GM20431 (cell line): ENCODE data around the gene TECTB.

ENCODE experiments used
- in situ Hi-C: fragments of 300-500 bp; cut with MseI, MboI; formaldehyde crosslinking; loops from one replicate; pipeline ENCODE4 v1.15.0; 2020; ENCODE audit warnings: low sequenced_read_pairs; ENCODE audit not compliant: unreplicated experiment

Gene TECTB

DNA sequence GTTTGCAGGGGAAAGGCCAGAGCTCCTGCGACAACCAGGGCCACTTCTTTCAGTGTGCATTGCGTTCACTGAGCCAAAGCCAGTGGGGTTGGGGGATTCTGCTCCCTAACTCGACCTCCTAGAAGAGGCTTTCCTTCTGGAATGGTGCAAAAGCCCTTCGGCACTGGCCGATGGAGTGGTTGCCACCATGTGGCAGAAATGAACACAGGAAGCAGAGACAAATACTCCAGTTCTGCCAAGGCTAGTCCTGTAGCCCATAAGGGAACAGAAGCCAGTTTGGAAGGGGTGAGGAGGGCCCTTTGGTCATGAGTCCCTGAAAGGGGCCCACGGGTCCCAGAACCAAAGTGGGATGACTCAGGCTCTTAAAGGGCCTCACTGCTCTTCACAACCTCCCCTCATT, 61.1 kb downstream of the TECTB start:
- in situ Hi-C loops, result no loop called here

DNA sequence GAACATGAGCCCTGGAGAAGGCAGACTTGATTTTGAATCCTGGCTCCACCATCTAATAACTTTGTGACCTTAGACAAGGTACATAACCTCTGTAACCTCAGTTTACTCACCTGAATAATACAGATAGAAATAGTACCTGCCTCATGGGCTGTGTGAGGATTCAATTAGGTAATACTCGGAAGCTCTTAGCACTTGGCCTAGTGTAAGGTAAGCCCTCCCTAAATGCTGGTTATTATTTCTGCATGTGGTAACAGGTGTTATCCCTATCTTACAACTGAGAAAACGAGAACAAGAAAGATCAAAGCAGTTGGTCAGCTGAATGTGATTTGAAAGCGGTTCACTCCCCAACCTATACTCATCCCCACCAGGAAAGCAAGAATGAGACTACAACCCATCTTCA, 62.0 kb downstream of the TECTB start:
- in situ Hi-C loops, result no loop called here

DNA sequence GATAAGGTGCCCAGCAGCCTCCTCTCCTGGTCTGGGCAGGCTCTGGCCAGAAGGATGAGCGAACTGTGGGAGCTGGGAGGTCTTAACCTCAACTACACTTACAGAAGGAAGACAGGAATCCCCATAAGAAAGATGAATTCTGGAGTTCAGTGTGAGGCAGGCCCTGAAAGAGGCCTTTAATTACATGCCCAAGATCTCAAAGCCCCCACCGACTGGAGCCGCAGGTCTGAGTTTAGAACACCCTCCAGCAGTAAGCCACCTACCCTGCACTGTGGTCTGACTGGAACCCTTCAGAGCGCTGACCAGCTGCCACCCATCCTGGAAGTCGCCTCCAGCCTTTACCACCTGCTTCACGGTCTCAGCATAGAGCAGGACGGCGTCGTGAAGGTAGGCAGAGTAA, 62.5 kb downstream of the TECTB start:
- in situ Hi-C loops, result no loop called here

DNA sequence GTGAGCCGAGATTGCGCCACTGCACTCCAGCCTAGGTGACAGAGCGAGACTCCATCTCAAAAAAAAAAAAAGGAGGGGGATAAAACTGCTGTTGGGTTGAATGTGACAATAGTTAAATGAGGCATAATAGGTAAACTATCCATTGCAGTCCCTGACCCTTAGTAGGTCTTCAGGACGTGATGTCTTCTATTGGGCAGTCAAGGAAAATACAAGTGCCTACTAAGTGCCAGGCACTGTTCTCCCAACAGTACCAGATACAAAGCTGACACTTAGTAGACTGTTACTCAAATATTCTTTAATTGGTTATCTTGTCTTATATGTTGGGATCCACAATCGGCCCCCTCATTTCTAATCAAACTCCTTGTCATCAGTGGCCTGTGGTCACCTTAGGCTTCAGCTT, 63.6 kb downstream of the TECTB start:
- in situ Hi-C loops, result no loop called here

DNA sequence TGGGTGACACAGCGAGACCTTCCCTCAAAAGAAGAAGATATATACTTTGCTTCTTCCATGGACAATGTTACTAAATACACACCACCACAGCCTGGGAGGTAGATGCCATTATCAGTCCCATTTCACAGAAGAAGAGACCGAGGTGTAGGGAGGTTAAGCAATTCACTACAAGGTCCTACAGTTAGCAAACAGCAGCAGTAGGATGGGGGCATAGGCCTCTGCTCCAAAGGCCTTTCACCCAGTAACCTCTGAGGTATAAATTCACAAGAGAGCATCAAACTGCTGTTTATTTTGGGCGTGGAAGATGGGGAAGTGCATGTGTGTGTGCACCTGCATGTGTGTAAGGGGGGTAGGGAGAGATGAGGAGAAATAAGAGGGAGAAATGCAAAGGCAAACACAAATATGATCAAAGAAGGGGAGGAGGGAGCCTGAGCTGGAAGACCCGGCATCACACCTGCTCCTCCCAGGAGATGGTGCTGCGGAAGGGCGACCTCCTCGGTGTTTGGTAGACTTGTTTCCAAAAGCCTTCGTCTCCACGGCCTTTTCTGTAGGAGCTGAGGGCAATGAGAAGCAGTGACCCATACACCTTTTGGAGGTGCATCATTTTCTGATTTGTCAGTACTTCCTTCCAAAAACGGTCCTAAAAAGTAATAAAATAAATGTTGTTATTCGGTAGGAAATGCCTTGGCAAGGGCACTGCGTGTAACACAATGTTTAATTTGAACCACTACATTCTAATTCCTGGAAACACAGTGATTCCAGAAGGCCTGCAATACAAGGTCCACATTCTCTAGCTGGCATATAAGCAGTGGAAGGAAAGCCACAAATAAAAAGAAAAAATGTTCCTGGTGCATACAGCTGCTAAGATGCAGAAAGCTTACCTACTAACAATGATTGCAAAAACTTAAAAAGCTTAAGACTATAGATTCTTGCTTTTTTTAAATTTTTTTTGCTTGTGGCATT, 64.8 kb downstream of the TECTB start:
- in situ Hi-C loops, result no loop called here

DNA sequence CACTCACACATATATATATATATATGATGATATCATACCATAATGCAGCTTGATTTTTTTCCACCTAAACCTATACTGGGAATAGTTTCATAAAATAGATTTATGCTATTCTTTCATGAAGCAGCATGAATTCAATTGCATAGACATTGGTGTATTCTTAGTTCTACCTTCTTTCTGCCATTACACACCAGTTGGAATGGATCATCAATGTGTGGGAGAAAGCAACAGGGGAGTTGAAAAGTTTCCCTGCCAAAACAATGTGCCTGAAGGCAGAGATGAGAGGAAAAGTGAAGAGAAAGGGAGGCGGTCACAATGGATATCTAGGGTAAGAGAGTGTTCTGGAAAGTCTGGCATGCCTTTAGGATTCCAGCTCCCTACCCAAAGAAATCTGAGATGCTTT, 65.6 kb downstream of the TECTB start:
- in situ Hi-C loops, result no loop called here

DNA sequence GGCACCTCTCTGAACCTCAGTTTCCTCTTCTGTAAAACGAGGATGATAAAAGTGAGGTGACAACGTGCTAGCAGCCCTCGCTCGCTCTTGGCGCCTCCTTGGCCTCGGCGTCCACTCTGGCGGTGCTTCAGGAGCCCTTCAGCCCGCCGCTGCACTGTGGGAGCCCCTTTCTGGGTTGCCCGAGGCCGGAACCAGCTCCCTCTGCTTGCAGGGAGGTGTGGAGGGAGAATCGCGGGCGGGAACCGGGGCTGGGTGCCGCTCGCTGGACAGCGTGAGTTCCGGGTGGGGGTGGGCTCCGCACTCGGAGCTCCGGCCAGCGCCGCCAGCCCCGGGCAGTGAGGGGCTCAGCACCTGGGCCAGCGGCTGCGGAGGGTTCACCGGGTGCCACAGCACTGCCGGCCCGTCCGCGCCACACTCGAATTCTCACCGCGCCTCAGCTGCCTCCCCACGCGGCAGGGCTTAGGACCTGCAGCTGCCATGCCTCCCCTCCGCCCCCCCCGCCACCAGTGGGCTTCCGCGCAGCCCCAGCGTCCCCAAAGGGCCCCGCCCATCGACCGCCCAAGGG, 66.4 kb downstream of the TECTB start:
- in situ Hi-C loops, result no loop called here

DNA sequence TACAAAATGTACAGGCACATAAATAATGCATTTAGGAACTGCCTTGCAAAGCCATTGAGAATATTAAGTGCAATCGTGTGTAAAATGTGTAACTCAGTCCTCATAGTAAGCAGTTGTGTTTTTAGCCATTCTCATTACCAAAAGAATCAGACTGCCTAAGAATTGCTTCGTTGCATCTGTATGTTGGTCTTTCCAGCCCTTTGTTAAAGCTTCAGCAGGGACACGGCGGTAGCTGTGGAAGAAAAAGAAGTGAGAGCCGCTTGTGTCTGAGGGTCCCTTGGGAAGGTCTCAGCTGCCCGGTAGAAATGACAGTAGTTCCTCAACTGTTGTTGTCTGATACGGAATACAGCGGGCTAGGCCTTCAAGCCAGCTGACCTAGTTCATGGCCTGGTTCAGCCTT, 67.9 kb downstream of the TECTB start:
- in situ Hi-C loops, result no loop called here

DNA sequence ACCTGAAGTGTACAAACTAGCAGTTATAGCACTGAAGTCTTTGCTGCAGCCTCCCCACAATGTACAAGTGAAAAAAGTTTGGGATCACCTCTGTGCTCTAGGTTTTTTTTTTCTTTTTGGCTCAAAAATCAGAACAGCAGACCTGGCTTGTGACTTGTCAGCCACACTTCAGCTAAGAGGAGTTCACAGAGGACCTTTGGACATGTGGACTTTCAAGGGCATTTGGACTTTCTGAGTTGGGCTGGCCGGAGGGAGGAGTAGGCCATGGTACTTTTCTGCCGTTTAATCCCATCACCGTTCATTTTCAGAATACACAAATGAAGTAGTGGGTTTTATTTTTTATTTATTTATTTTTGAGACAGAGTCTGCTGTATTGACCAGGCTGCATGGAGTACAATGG, 68.8 kb downstream of the TECTB start:
- in situ Hi-C loops, result no loop called here

DNA sequence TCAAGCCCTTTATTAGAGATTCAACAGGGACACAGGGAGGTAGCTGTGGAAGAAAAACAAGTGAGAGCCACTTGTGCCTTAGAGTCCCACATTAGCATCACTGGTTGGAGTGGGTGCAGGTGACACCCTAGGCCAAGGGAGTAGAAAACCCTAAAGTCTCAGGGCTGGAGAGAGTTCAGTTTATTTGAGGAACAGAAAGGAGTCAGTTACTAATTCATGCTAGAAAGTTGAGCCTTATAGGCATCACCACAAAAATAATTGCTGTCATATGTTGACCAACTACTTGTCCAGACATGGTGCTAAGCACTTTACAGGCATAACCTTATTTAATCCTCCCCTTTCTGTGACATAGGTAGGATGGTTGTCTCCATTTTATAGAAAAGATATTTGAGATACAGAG, 69.8 kb downstream of the TECTB start:
- in situ Hi-C loops, result no loop called here
